AML-193 (cell line): ENCODE results near the gene APOL4.
A peak's percentile ranks its signal among the peaks of the same experiment; 100 is the strongest.
"Not testable (repeated sequence)": the region's sequence is repeated elsewhere in the genome, so short reads cannot be mapped to it uniquely, and the experiment has no call there.

ENCODE experiments used
- DNase-seq, 2 experiments: peaks; one replicate each; lab custom pipeline; 2025; lab: John Stamatoyannopoulos, UW

Gene APOL4

DNA sequence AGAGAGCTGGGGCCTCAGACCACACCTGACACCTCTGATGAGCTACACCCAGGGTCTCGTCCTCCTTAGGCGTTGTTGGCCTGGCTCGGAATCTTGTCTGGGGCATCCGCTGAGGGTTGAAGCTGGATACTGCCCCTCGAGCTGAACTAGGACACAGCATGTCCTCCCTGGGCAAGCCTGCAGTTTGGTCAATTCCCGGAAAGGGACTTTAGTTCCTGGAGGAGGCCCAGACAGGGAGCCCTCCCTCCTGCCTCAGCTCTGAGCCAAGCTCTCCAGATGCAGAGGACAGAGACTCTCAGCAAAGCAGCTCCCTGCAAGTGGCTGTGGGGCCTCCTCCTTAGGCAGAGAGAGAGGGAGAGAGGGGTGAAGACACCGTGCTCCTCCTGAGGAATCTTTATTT, 45.9 kb downstream of the APOL4 start:
- DNase-seq: no peak

GRCh38 chr22:36154423-36154945, 47.1 kb downstream of the APOL4 start:
- no peak for DNase-seq

GRCh38 chr22:36153501-36154422, 47.8 kb downstream of the APOL4 start:
- DNase-seq: no peak

DNA sequence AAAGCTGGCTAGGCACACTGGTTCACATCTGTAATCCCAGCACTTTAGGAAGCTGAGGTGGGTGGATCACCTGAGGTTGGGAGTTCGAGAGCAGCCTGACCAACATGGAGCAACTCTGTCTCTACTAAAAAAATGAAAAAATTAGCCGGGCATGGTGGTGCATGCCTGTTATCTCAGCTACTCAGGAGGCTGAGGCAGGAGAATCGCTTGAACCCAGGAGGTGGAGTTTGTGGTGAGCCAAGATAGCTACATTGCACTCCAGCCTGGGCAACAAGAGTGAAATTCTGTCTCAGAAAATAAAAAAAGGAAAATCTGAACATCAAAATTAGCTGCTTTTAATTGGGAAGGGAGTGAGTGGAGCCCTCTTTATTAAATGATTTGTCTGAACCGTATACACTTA, 48.8 kb downstream of the APOL4 start:
- not testable (repeated sequence) for DNase-seq

DNA sequence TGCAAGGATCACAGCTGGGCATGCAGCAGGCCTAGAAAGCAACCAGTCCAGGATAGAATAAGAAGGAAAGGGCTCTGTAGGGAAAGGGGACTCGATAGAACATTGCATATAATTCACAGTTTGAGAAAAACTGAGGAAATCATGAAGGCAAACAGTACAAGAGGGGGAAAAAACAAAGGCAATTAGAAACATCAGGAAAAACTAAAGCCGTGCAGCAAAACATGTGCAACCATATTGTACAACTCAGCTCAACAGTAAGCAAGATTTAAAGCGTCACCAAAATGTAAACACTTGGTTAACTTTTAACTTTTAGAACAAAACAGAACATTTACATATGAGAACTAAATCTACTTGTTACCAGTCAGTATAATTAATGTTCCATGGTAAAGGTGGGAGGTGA, 49.5 kb downstream of the APOL4 start:
- DNase-seq: no peak

- DNase-seq: no peak
Measured at GRCh38 chr22:36151006-36151595, 50.5 kb downstream of the APOL4 start.

DNA sequence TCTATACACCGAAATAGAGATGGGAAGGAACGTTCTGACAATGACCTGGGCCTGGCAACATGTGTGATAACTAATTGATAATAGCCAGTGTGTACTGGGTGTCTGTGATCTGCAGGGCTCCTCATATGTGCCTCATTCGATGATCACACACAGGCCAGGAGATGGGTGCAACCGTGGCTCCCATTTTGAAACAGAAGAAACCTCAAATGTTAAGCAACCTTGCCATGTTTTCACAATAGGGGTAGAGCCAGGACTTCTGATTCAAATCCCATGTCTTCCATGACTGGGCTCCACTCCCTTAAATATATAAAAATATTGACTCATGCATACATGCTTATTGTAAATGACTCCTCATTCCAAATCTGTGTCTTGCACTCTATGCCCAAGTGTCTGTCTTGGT, 52.2 kb downstream of the APOL4 start:
- peak; percentile 23 to 30 for DNase-seq

- DNase-seq: no peak
Measured at GRCh38 chr22:36148411-36148810, 53.2 kb downstream of the APOL4 start.

DNA sequence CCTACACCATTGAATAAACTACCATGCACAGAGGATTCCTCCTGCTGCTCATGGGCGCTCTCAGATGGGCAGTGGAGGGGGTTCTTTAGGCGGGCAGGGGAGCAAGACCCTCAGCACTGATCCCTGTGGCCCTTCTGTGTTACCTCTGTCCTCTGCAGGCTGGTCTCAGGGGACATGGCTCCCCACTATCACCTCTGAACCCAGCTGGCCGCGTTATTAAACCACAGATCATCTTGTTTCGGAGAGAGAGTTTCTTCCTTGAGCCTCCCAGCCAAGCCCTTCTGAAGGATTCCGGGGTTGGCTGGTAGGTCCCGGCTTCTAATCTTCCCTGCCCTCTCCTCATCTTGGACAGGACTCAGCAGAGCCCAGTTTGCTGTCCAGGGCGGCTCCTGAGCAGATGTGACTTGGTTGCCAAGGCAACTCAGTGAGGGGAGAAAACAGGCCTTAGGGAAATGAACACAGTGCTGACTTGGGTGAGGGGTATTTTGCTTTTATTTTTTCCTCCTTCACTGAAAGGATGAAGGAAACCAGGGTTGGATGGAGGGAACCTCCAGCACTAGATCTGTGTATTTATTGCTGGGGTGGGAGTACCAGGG, 54.3 kb downstream of the APOL4 start:
- DNase-seq: no peak

- DNase-seq: no peak
Measured at GRCh38 chr22:36145881-36146280, 55.7 kb downstream of the APOL4 start.

DNA sequence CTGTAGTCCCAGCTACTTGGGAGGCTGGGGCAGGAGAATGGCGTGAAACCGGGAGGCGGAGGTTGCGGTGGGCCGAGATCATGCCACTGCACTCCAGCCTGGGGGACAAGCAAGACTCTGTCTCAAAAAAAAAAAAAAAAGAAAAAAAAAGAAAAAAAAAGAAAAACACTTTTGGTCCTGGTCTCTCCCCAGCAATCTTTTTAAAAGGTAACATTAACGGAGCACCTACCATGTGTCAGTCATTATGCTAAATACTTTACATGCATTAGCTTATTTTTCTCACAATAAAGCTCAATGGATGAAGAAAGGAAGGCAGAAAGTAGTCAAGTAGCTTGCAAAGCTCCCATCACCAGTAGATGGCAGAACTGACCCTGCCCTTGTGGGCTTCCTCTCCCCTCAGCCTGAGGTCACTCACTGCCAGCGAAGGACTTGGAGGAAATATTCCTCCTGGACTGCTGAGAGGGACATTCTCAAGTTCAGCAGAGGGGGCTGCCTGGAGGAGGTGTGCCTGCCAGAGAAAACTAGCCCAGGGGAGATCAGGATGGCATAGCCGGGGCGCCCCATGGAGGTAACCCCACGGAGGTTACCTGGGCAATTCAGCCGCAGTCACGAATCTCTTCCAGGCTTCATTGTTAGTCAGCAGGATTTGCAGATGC, 56.6 kb downstream of the APOL4 start:
- DNase-seq: peak; percentile 28 to 64

GRCh38 chr22:36143956-36144355, 57.7 kb downstream of the APOL4 start:
- DNase-seq: no peak

DNA sequence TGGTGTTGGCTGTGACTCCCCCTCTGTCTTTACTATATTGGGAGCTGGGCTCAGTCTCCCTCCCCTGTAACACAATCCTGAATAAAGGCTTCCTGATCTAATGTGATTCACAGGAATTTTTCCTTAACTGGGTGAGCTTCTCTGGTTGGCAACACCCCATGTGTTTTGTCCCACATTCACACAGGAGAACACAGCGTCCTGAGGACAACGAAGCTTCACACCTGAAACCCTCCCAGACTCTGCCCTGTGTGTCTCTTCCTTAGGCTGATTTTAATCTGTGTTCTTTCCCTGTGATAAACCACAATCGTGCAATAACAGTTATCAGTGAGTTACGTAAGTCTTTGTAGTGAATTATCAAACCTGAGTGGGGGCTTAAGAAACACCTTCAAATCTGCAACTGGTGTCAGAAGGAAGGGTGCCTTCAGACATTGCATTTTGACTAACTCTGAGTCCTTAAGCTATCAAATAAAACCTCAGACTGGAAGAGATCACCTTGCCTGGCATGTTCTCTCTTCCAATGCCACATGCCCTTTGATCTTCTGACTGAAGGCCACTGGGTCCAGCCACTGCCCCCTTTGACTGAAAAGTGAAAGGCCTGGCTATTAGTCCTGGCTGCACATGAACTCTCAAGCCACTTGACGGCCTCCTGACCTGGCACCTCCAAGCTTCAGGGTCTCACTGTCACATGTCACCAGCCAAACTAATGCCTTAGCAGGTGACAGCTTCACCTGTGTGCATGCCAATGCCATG, 58.4 kb downstream of the APOL4 start:
- no peak for DNase-seq

GRCh38 chr22:36141481-36141880, 60.1 kb downstream of the APOL4 start:
- no peak for DNase-seq
